Measurements from ENCODE around the gene CCSER1. TPM values are rescaled to one million over a fixed set of nuclear protein-coding genes. Genes with fewer than 3 reads are reported as not detected.

CCSER1 gene
- total and polyA plus RNA-seq, 2 of the 8 experiments (the other 6 are each of a cell fraction or from before 2014, with no cell fraction given) = 0.26 to 0.84 TPM

- no peak for TF ChIP-seq CHD7 (IDR thresholded peaks at IDR 0.05; ENCODE audit: insufficient replicate concordance, low read length)
- no peak for TF ChIP-seq SIN3A (conservative IDR thresholded peaks at IDR 0.05 in 1 of 2, IDR thresholded peaks at IDR 0.05 in 1 of 2; ENCODE audit: low read depth in 1 of 2, low read length in 2 of 2)
- no peak for TF ChIP-seq HDAC6 (IDR thresholded peaks at IDR 0.05; ENCODE audit: low read depth, low read length)
- TF ChIP-seq KDM1A (IDR thresholded peaks at IDR 0.05; ENCODE audit: borderline replicate concordance, low read length) = no peak
- TF ChIP-seq PHF8 (conservative IDR thresholded peaks at IDR 0.05; ENCODE audit: low read depth, low read length) = no peak
- TF ChIP-seq SIX5 (IDR thresholded peaks at IDR 0.05; ENCODE audit: low read depth, low read length) = no peak
- TF ChIP-seq POLR2AphosphoS5 (IDR thresholded peaks at IDR 0.05; ENCODE audit: low read depth, low read length) = no peak
- TF ChIP-seq ZNF274 (IDR thresholded peaks at IDR 0.05; ENCODE audit: borderline replicate concordance, extremely low read depth, low read length) = no peak
- no peak for TF ChIP-seq NANOG (IDR thresholded peaks at IDR 0.05; ENCODE audit: insufficient read depth, low read depth, low read length, poor library complexity, severe bottlenecking)
- TF ChIP-seq EGR1 (IDR thresholded peaks at IDR 0.05; ENCODE audit: borderline replicate concordance, low read depth, low read length) = no peak
These were observed 1309.4 kb downstream of the CCSER1 start (continued) for GRCh38 chr4:91436556-91436955.
